GM12892 (cell line): ENCODE measurements around the gene CTBP2.

Source experiments
- POLR2A ChIP-seq: IDR thresholded peaks from 2 replicates; pipeline ENCODE4 v1.6.1; 2011; ENCODE audit warnings: low read depth, low read length, control low read depth
- POLR2AphosphoS5 ChIP-seq: IDR thresholded peaks from 2 replicates; pipeline ENCODE4 v1.6.1; 2011; ENCODE audit warnings: low read depth, low read length, control low read depth

GRCh38 chr10:124942317-124943169 is 217.8 kb downstream of the CTBP2 start:
- no peak for TF ChIP-seq POLR2A
- TF ChIP-seq POLR2AphosphoS5, result no peak
